ENCODE results near the gene ARHGEF28.

- TF ChIP-seq CTCF (IDR thresholded peaks at IDR 0.05) (no peak), POLR2A (IDR thresholded peaks at IDR 0.05) (no peak), EP300 (IDR thresholded peaks at IDR 0.05; ENCODE audit: low read depth) (no peak)
Measured at GRCh38 chr5:73894860-73895259, 268.9 kb downstream of the ARHGEF28 start.
